Right lobe of liver (tissue), 4 donors: ENCODE results near the gene VAV2.

Experiments
- POLR2A ChIP-seq: fragments of 450-650 bp; IDR thresholded peaks from one replicate; pipeline ENCODE4 v1.6.1; 2017; ENCODE audit warnings: antibody characterized with exemption, mild to moderate bottlenecking
- TF ChIP-seq, protein P1 (sequence below), 4 donors: fragments of 200-600 bp in 3 of 4; fragments of 450-650 bp in 1 of 4; IDR thresholded peaks; one replicate each; pipeline versions ENCODE4 v1.5.1 to v1.8.0; 2016 to 2022; ENCODE audit warnings: antibody characterized with exemption in 4 of 4, mild to moderate bottlenecking in 2 of 4
- donor health status: DM: no; HTN: no; CAD: no.
- donor health status: DM: no; HTN: no; CAD: no.
- donor health status: DM: no; HTN: yes; CAD: no.

DNA sequence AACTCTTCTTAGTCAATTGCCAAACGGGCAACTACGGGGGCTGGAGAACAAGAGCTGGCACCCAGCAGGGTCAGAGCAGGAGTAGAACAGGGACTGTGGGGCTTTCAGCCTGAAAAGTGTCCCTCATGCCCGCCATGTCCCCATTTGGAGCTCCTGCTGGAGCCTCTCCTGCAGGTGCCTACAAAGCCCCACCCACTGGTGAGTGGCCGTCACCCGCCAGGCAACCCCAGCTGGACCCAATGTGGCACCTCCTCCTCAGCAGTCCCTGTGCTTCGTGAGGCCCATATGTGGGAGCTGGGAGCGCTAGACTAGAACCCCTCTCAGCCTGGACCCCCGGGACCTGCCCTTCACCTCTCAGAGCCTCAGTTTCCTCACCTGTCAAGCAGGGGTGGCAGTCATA is 40.9 kb downstream of the VAV2 start:
- TF ChIP-seq, protein P1, sequence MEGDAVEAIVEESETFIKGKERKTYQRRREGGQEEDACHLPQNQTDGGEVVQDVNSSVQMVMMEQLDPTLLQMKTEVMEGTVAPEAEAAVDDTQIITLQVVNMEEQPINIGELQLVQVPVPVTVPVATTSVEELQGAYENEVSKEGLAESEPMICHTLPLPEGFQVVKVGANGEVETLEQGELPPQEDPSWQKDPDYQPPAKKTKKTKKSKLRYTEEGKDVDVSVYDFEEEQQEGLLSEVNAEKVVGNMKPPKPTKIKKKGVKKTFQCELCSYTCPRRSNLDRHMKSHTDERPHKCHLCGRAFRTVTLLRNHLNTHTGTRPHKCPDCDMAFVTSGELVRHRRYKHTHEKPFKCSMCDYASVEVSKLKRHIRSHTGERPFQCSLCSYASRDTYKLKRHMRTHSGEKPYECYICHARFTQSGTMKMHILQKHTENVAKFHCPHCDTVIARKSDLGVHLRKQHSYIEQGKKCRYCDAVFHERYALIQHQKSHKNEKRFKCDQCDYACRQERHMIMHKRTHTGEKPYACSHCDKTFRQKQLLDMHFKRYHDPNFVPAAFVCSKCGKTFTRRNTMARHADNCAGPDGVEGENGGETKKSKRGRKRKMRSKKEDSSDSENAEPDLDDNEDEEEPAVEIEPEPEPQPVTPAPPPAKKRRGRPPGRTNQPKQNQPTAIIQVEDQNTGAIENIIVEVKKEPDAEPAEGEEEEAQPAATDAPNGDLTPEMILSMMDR (IDR thresholded peaks at IDR 0.05), result no peak
- no peak for TF ChIP-seq POLR2A
